Measurements from ENCODE around the gene CTDSPL. TPM values are rescaled to one million over a fixed set of nuclear protein-coding genes. Genes with fewer than 3 reads are reported as not detected.
A peak's percentile ranks its signal among the peaks of the same experiment; 100 is the strongest.

CTDSPL gene
- total RNA-seq, 2 donors from 2014 or later: 27.8 to 30.7 TPM

GRCh38 chr3:37922721-37923568 is 61.3 kb downstream of the CTDSPL start:
- Mint-ChIP-seq H3K27ac (peak overlapping the region; percentile 3), H3K4me1 (peaks cover 14% of the 10 kb centered on the region), H3K27me3 (ENCODE audit: insufficient read depth) (no peaks in the 10 kb centered on the region), H3K9me3 (no peaks in the 10 kb centered on the region), H3K4me3 (no peak overlapping the region), H3K36me3 (ENCODE audit: low read depth) (no peaks in the 10 kb centered on the region)
- 65 to 82% methylated on average over 3 to 5 of the region's 5 CpGs for WGBS, 2 experiments (ENCODE audit: insufficient coverage in 1 of 2, insufficient read length in 1 of 2)
- TF ChIP-seq CTCF (conservative IDR thresholded peaks at IDR 0.05): no peak
- no peaks in the 10 kb centered on the region for H3K9me3 ChIP-seq (ENCODE audit: control insufficient read depth, low read length)
- H3K4me1 ChIP-seq (ENCODE audit: control insufficient read depth, insufficient read depth, low read length): peaks cover 3% of the 10 kb centered on the region
- no peak for DNase-seq
- H3K4me3 ChIP-seq (ENCODE audit: low read length): no peak overlapping the region
- no peaks in the 10 kb centered on the region for H3K36me3 ChIP-seq (ENCODE audit: control insufficient read depth, insufficient read depth, low read length)
- no peaks in the 10 kb centered on the region for H3K27me3 ChIP-seq (ENCODE audit: control insufficient read depth, insufficient read depth, low read length, poor library complexity, severe bottlenecking)
- no peak overlapping the region for H3K9ac ChIP-seq (ENCODE audit: extremely low read depth, low read length, poor library complexity, severe bottlenecking)
- no peak overlapping the region for H3K27ac ChIP-seq (ENCODE audit: low read depth, low read length)

- Mint-ChIP-seq H3K9me3 (no peaks in the 10 kb centered on the region), H3K27me3 (ENCODE audit: insufficient read depth) (no peaks in the 10 kb centered on the region), H3K4me1 (peaks cover 8% of the 10 kb centered on the region), H3K36me3 (ENCODE audit: low read depth) (no peaks in the 10 kb centered on the region), H3K4me3 (no peak overlapping the region), H3K27ac (no peak overlapping the region)
- WGBS, 2 experiments (ENCODE audit: insufficient coverage in 1 of 2, insufficient read length in 1 of 2): 94 to 100% methylated on average over 1 to 3 of the region's 3 CpGs
- Histone ChIP-seq H3K36me3 (ENCODE audit: control insufficient read depth, insufficient read depth, low read length) (no peaks in the 10 kb centered on the region), H3K27ac (ENCODE audit: low read depth, low read length) (no peak overlapping the region), H3K9me3 (ENCODE audit: control insufficient read depth, low read length) (peaks cover under 1% of the 10 kb centered on the region), H3K27me3 (ENCODE audit: control insufficient read depth, insufficient read depth, low read length, poor library complexity, severe bottlenecking) (no peaks in the 10 kb centered on the region), H3K4me3 (ENCODE audit: low read length) (no peak overlapping the region), H3K9ac (ENCODE audit: extremely low read depth, low read length, poor library complexity, severe bottlenecking) (no peak overlapping the region), H3K4me1 (ENCODE audit: control insufficient read depth, insufficient read depth, low read length) (peaks cover 1% of the 10 kb centered on the region)
- TF ChIP-seq CTCF (conservative IDR thresholded peaks at IDR 0.05): no peak
- DNase-seq: no peak
Measured at GRCh38 chr3:37923569-37924040, 61.9 kb downstream of the CTDSPL start.

DNA sequence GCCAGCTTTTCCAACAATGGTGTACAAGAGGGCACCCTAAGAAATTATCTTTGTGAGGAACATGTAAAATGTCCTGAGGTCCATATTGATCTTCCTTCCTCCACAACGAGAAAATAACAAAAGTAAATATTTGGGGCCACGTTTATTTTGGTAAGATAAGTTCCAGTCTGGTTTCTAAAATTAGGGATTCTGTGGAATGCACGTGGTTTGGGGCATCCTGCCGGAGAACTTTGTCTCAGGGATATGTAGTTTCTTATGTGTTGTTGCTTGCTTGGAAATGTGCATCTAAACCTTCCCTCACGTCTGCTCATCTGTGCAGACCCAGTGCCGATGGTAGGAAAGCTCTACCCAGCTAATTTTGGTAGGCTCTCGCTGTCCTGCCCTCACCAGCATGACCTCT is 62.8 kb downstream of the CTDSPL start:
- 92 to 100% methylated on average over 2 to 7 of the region's 7 CpGs for WGBS, 2 experiments (ENCODE audit: insufficient coverage in 1 of 2, insufficient read length in 1 of 2)
- peaks cover 4% of the 10 kb centered on the region for H3K9me3 ChIP-seq (ENCODE audit: control insufficient read depth, low read length)
- Mint-ChIP-seq H3K27ac (no peak overlapping the region), H3K9me3 (peaks cover 6% of the 10 kb centered on the region), H3K36me3 (ENCODE audit: low read depth) (no peaks in the 10 kb centered on the region), H3K4me1 (peaks cover 2% of the 10 kb centered on the region), H3K27me3 (ENCODE audit: insufficient read depth) (no peaks in the 10 kb centered on the region), H3K4me3 (no peak overlapping the region)
- DNase-seq: no peak
- no peak for TF ChIP-seq CTCF (conservative IDR thresholded peaks at IDR 0.05)
- H3K36me3 ChIP-seq (ENCODE audit: control insufficient read depth, insufficient read depth, low read length): no peaks in the 10 kb centered on the region
- no peak overlapping the region for H3K4me3 ChIP-seq (ENCODE audit: low read length)
- H3K4me1 ChIP-seq (ENCODE audit: control insufficient read depth, insufficient read depth, low read length): no peaks in the 10 kb centered on the region
- H3K27me3 ChIP-seq (ENCODE audit: control insufficient read depth, insufficient read depth, low read length, poor library complexity, severe bottlenecking): no peaks in the 10 kb centered on the region
- no peak overlapping the region for H3K27ac ChIP-seq (ENCODE audit: low read depth, low read length)
- H3K9ac ChIP-seq (ENCODE audit: extremely low read depth, low read length, poor library complexity, severe bottlenecking): no peak overlapping the region

Data from endodermal cell (in vitro differentiated cells).